CD4-positive, CD25-positive, alpha-beta regulatory T cell (primary cell): Measurements from ENCODE around the gene PRR30. TPM values are rescaled to one million over a fixed set of nuclear protein-coding genes. Genes with fewer than 3 reads are reported as not detected.
A peak's percentile ranks its signal among the peaks of the same experiment; 100 is the strongest.

Experiments
- ATAC-seq, 2 donors: fragments of 150-1000 bp; cut with Tn5 transposase; one replicate each; pipeline ENCODE4 v1.10.0; 2021; ENCODE audit warnings: low read depth in 2 of 2, moderate number of reproducible peaks in 2 of 2, moderate library complexity in 1 of 2
- DNase-seq, 3 donors: peaks; one replicate each; pipeline versions ENCODE4 v3.0.0 to v3.0.0-alpha.2; 2012 to 2022; ENCODE audit warnings: mixed read lengths in 1 of 3
- H3K27ac ChIP-seq: one replicate; pipeline ENCODE4 v1.7.0; 2013; ENCODE audit warnings: mild to moderate bottlenecking, low read length; ENCODE audit not compliant: insufficient read depth, poor library complexity, severe bottlenecking
- H3K27me3 ChIP-seq: one replicate; pipeline ENCODE4 v1.7.0; 2013; ENCODE audit warnings: low read length; ENCODE audit not compliant: control insufficient read depth, insufficient read depth
- H3K36me3 ChIP-seq: one replicate; pipeline ENCODE4 v1.7.0; 2013; ENCODE audit warnings: mild to moderate bottlenecking, low read length, moderate library complexity; ENCODE audit not compliant: control insufficient read depth, insufficient read depth
- H3K4me1 ChIP-seq: 2 replicates; pipeline ENCODE4 v1.7.0; 2013; ENCODE audit warnings: mild to moderate bottlenecking, low read length; ENCODE audit not compliant: insufficient read depth, control insufficient read depth, poor library complexity, severe bottlenecking
- H3K4me3 ChIP-seq: one replicate; pipeline ENCODE4 v1.7.0; 2013; ENCODE audit warnings: low read depth, mild to moderate bottlenecking, low read length, moderate library complexity
- H3K9me3 ChIP-seq, 2 experiments: 1 replicate in 1 of 2; 2 replicates in 1 of 2; pipeline ENCODE4 v1.7.0; 2013; ENCODE audit warnings: low read length in 2 of 2, mild to moderate bottlenecking in 1 of 2, moderate library complexity in 1 of 2; ENCODE audit not compliant: control insufficient read depth in 2 of 2
- H3K27ac Mint-ChIP-seq, 3 donors: one replicate each; pipeline ENCODE4 v1.8.0; 2020 to 2022; ENCODE audit warnings: mild to moderate bottlenecking in 3 of 3, mixed read lengths in 3 of 3, moderate library complexity in 2 of 3
- H3K27me3 Mint-ChIP-seq: one replicate; pipeline ENCODE4 v1.8.0; 2022; ENCODE audit warnings: mild to moderate bottlenecking, mixed read lengths
- H3K36me3 Mint-ChIP-seq: one replicate; pipeline ENCODE4 v1.8.0; 2020; ENCODE audit warnings: mixed read lengths
- H3K4me1 Mint-ChIP-seq, 4 donors: one replicate each; pipeline ENCODE4 v1.8.0; 2020 to 2022; ENCODE audit warnings: mixed read lengths in 4 of 4, mild to moderate bottlenecking in 1 of 4
- H3K4me3 Mint-ChIP-seq, 4 donors: one replicate each; pipeline ENCODE4 v1.8.0; 2020 to 2022; ENCODE audit warnings: mild to moderate bottlenecking in 4 of 4, mixed read lengths in 4 of 4, moderate library complexity in 3 of 4
- H3K9me3 Mint-ChIP-seq, 7 donors: one replicate each; pipeline ENCODE4 v1.8.0; 2020 to 2022; ENCODE audit warnings: mixed read lengths in 7 of 7, mild to moderate bottlenecking in 3 of 7, moderate library complexity in 2 of 7
- polyA plus RNA-seq, 4 donors: library from polyadenylated mRNA; unstranded; fragments of 300-500 nt; fragmentation: Illumina TruSeq; gene quantifications; one replicate each; pipeline ENCODE4 v1.2.3, GENCODE V29; 2021
- total RNA-seq: library from RNA; stranded (reverse); gene quantifications from one replicate; pipeline ENCODE4 v1.2.3, GENCODE V29; 2022

PRR30 gene
- total RNA-seq = not detected
- polyA plus RNA-seq = not detected

DNA sequence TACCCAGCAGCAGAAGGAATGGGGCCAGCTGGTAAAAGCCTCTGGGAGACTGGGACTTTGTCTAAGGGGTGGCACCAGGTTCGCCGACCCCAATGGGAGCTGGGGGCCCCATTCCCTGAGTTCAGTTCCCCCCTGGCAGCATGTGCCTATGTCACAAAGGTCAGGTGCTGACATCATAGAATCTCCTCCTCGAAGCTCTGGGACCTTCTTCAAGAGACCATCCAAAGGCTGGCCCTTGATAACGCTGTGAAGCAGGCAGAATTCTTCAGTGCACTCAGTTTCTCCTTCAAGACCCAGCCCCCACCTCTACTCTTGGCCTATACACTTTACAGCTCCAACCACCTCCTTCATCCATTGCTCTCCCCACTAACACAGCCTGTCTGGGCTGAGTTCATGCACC is at the start of gene PRR30:
Gene PRR30 (minus strand): TSS at position 101 of the 400 bp plus-strand sequence. CDS start 1,081 bp downstream, outside the sequence.
- Histone ChIP-seq H3K27me3 (peaks cover 3% of the 10 kb centered on the region), H3K36me3 (no peaks in the 10 kb centered on the region), H3K9me3 (no peaks in the 10 kb centered on the region), H3K4me3 (no peak within 1 kb of the TSS), H3K4me1 (no peaks in the 10 kb centered on the region), H3K27ac (no peak within 1 kb of the TSS)
- H3K36me3 Mint-ChIP-seq = no peaks in the 10 kb centered on the region
- ATAC-seq (no peak), DNase-seq (no peak)
- H3K4me3 Mint-ChIP-seq = peak within 1 kb of the TSS in 2 of 4 donors; percentile 22 to 87
- H3K27ac Mint-ChIP-seq = no peak within 1 kb of the TSS
- peaks cover 0 to 8% (median 0%) of the 10 kb centered on the region in 4 donors for H3K4me1 Mint-ChIP-seq
- peaks cover 0 to 6% (median 1%) of the 10 kb centered on the region in 7 donors for H3K9me3 Mint-ChIP-seq
- H3K27me3 Mint-ChIP-seq = peaks cover 28% of the 10 kb centered on the region

DNA sequence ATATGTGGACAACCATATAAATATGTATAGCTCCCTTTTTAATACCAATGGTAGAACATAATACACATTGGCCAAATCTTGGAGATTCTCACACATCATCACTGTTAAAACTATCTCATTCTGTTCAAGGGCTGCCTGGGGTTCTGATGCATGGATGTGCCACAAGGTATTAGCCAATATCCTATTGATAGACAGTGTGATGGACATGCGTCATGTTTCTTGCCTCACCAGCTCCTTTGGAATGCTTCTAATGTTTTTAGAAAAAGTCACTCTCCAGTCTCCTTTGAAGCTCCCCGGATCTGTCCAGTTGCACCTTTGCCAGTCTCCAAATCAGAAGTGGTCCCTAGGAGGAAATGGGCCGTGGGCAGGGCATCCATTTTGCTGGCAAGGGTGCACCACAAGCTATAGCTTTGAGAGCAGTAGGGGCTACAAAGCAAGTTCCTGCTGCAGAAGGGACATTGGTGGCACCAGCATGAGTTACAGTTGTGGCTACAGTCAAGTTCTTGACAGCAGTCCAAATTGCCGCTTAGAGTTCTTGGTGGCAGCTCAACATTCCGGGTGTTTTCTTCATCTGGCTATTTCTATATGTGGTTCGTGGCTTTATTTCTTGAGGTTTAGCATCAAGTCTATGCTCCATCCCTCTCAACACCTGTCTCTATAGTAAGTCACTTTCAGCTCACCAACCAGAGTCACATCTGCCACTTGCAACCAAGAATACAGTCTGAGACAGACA is 47.6 kb upstream of the PRR30 start:
- H3K4me1 Mint-ChIP-seq = peaks cover 0 to 3% (median 0%) of the 10 kb centered on the region in 4 donors
- peaks cover 0 to 2% (median 0%) of the 10 kb centered on the region in 7 donors for H3K9me3 Mint-ChIP-seq
- DNase-seq = no peak
- no peak overlapping the region for H3K4me3 Mint-ChIP-seq
- no peaks in the 10 kb centered on the region for H3K36me3 ChIP-seq
- no peaks in the 10 kb centered on the region for H3K9me3 ChIP-seq
- no peak overlapping the region for H3K27ac Mint-ChIP-seq
- H3K27ac ChIP-seq = no peak overlapping the region
- no peaks in the 10 kb centered on the region for H3K36me3 Mint-ChIP-seq
- peaks cover 56% of the 10 kb centered on the region for H3K27me3 Mint-ChIP-seq
- H3K27me3 ChIP-seq = peaks cover 8% of the 10 kb centered on the region
- ATAC-seq = no peak
- H3K4me1 ChIP-seq = no peaks in the 10 kb centered on the region
- no peak overlapping the region for H3K4me3 ChIP-seq

DNA sequence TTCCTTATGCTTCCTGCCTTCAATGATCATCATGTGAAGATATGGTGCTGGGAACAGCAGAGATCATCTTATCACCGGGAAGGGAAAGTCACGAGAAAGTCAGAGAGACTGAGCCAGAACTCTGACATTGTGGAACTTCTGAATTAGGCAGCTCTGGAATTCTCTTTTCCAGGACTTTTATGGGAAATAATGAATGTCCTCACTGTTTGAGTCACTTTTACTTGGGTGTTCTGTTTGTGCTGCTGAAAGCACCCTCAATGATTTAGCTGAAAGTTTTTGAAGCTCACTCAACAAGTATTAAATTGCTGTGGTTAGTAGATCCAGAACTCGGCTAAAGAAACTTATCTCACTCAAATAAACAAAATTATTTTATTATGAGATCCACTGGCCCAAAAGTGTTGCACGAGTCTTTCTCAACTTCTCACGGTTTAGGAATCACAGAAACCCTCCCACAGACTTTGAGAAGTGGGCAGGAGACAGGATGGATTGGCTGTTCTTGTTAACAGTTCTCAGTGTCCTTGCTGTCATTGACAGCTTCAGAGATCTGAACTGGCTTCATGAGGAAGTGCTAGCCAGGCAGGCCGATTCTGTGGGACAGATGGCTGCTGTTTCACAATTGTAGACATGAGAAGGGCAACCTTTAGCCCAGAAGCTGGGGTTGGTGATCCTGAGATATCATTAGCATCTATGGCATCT is 46.3 kb upstream of the PRR30 start:
- no peaks in the 10 kb centered on the region for H3K9me3 ChIP-seq
- DNase-seq (no peak), ATAC-seq (no peak)
- no peak overlapping the region for H3K4me3 ChIP-seq
- Mint-ChIP-seq H3K36me3 (no peaks in the 10 kb centered on the region), H3K27ac (no peak overlapping the region), H3K9me3 (peaks cover 0 to 2% (median 0%) of the 10 kb centered on the region in 7 donors), H3K4me1 (no peaks in the 10 kb centered on the region), H3K4me3 (no peak overlapping the region), H3K27me3 (peaks cover 63% of the 10 kb centered on the region)
- no peaks in the 10 kb centered on the region for H3K4me1 ChIP-seq
- H3K27me3 ChIP-seq = peaks cover 12% of the 10 kb centered on the region
- no peak overlapping the region for H3K27ac ChIP-seq
- no peaks in the 10 kb centered on the region for H3K36me3 ChIP-seq

DNA sequence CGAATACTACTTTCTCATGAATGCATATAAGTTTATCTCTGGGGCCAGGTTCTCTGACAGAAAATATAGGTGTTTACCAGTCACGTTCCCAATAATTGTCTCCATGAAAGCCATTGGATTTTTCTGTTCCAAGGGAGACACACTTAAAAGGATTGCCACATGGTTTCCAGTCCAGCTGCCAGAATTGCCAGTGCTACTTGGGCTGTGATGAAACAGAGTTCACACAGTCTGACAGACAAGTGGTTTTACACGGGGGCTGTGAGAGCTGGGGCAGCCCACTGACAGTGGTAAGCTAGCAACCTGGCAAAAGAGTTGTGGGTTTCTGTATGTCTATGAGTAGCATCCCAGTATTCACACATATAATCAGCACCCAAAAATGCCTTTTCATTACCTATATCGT is 44.9 kb upstream of the PRR30 start:
- H3K27me3 Mint-ChIP-seq = peaks cover 74% of the 10 kb centered on the region
- H3K36me3 Mint-ChIP-seq = no peaks in the 10 kb centered on the region
- H3K4me3 ChIP-seq = no peak overlapping the region
- H3K4me1 Mint-ChIP-seq = no peaks in the 10 kb centered on the region
- ATAC-seq = no peak
- H3K27ac ChIP-seq = no peak overlapping the region
- peaks cover 0 to 2% (median 0%) of the 10 kb centered on the region in 7 donors for H3K9me3 Mint-ChIP-seq
- peaks cover 17% of the 10 kb centered on the region for H3K27me3 ChIP-seq
- DNase-seq = no peak
- no peak overlapping the region for H3K4me3 Mint-ChIP-seq
- no peaks in the 10 kb centered on the region for H3K9me3 ChIP-seq
- no peak overlapping the region for H3K27ac Mint-ChIP-seq
- no peaks in the 10 kb centered on the region for H3K36me3 ChIP-seq
- H3K4me1 ChIP-seq = no peaks in the 10 kb centered on the region

DNA sequence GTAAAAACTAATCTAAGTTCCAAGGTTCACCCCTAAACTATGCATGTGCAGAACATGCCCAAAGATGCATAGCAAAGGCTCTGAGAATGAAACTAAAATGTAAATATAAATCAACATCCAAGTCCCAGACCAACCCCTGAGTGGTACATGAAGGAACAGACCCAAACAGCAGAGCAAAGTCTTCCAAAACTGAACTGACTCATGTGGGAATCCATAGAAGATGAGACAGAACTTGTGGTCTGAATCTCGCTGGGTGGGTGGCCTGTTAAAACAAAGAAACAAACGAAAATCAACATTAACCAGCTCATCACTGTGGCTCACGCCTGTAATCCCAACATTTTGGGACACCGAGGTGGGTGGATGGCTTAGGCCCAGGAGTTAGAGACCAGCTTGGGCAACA is 43.1 kb upstream of the PRR30 start:
- H3K4me3 Mint-ChIP-seq = no peak overlapping the region
- no peaks in the 10 kb centered on the region for H3K36me3 Mint-ChIP-seq
- Histone ChIP-seq H3K36me3 (no peaks in the 10 kb centered on the region), H3K27ac (no peak overlapping the region), H3K9me3 (no peaks in the 10 kb centered on the region), H3K27me3 (peaks cover 27% of the 10 kb centered on the region), H3K4me1 (no peaks in the 10 kb centered on the region), H3K4me3 (no peak overlapping the region)
- DNase-seq (no peak), ATAC-seq (no peak)
- no peaks in the 10 kb centered on the region for H3K4me1 Mint-ChIP-seq
- H3K27ac Mint-ChIP-seq = no peak overlapping the region
- H3K27me3 Mint-ChIP-seq = peaks cover 86% of the 10 kb centered on the region
- peaks cover 0 to 2% (median 0%) of the 10 kb centered on the region in 7 donors for H3K9me3 Mint-ChIP-seq

DNA sequence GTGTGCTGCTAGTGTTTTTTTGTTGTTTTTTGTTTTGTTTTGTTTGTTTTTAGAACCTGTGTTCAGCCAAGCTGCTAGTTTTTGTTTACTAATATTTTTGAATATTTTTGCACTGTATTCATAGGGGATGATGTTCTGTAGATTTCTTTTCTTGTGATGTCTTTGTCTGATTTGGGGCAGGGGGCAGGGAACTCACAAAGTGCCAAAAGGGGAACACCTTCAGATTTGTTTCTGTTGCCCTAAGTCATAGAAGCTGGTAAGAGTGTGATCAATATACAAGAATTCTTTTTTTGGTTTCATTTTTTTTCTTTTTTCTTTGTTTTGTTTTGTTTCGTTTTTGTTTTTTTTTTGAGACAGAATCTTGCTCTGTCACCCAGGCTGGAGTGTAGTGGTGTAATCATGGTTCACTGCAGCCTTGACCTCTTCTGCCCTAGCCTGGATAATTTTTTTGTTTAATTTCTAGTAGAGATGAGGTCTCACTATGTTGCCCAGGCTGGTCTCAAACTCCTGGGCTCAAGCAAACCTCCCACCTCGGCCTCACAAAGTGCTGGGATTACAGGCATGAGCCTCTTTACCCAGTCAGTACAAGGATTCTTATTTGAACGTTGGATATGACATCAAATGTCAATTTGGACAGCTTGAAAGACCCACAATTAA is 40.3 kb upstream of the PRR30 start:
- Mint-ChIP-seq H3K36me3 (no peaks in the 10 kb centered on the region), H3K27ac (no peak overlapping the region), H3K9me3 (peaks cover 0 to 2% (median 0%) of the 10 kb centered on the region in 7 donors), H3K4me1 (no peaks in the 10 kb centered on the region), H3K27me3 (peaks cover 62% of the 10 kb centered on the region), H3K4me3 (no peak overlapping the region)
- Histone ChIP-seq H3K27ac (no peak overlapping the region), H3K4me3 (no peak overlapping the region), H3K9me3 (no peaks in the 10 kb centered on the region), H3K36me3 (no peaks in the 10 kb centered on the region), H3K4me1 (no peaks in the 10 kb centered on the region), H3K27me3 (peaks cover 26% of the 10 kb centered on the region)
- ATAC-seq = no peak
- no peak for DNase-seq

DNA sequence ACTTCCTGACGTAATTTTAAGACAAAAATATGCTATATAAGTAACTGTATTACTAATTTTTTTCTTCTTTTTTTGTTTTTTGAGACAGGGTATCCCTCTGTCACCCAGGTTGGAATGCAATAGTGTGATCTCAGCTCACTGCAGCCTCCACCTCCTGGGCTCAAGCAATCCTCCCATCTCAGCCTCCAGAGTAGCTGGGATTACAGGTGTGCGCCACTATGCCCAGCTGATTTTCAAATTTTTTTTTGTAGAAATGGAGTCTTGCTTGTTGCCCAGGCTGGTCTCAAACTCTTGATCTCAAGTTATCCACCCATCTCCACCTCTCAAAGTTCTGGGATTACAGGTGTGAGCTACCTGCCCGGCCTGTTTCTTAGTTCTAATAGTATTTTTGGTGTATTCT is 39.3 kb upstream of the PRR30 start:
- Histone ChIP-seq H3K27me3 (peaks cover 31% of the 10 kb centered on the region), H3K4me1 (no peaks in the 10 kb centered on the region), H3K9me3 (no peaks in the 10 kb centered on the region), H3K27ac (no peak overlapping the region), H3K4me3 (no peak overlapping the region), H3K36me3 (no peaks in the 10 kb centered on the region)
- Mint-ChIP-seq H3K27me3 (peaks cover 52% of the 10 kb centered on the region), H3K9me3 (peaks cover 0 to under 1% (median 0%) of the 10 kb centered on the region in 7 donors), H3K4me3 (no peak overlapping the region), H3K36me3 (no peaks in the 10 kb centered on the region), H3K4me1 (no peaks in the 10 kb centered on the region), H3K27ac (no peak overlapping the region)
- DNase-seq (no peak), ATAC-seq (no peak)
